Measurements from ENCODE around the gene ADAD1.
"Not testable (repeated sequence)": the region's sequence is repeated elsewhere in the genome, so short reads cannot be mapped to it uniquely, and the experiment has no call there.

Gene ADAD1

DNA sequence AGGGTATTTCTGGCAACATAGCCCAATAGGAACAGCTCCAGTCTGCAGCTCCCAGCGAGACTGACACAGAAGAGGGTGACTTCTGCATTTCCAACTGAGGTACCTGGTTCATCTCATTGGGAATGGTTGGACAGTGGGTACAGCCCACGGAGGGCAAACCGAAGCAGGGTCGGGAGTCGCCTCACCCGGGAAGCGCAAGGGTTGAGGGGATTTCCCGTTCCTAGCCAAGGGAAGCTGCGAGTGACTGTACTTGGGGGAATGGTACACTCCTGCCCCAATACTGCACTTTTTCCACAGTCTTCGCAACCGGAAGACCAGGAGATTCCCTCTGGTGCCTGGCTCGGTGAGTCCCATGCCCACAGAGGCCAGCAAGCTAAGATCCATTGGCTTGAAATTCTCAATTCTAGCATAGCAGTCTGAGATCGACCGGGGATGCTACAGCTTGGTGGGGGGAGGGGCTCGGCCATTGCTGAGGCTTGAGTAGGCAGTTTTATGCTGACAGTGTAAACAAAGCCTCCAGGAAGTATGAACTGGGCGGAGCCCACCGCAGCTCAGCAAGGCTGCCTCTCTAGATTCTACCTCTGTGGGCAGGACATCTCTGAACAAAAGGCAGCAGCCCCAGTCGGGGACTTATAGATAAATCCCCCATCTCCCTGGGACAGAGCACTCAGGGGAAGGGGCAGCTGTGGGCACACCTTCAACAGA, 14.0 kb upstream of the ADAD1 start:
- FAIRE-seq (no peak), DNase-seq (ENCODE audit: insufficient read length, low spot score) (no peak)
- no peak for TF ChIP-seq SPI1 (IDR thresholded peaks at IDR 0.05; ENCODE audit: low read depth, low read length)

DNA sequence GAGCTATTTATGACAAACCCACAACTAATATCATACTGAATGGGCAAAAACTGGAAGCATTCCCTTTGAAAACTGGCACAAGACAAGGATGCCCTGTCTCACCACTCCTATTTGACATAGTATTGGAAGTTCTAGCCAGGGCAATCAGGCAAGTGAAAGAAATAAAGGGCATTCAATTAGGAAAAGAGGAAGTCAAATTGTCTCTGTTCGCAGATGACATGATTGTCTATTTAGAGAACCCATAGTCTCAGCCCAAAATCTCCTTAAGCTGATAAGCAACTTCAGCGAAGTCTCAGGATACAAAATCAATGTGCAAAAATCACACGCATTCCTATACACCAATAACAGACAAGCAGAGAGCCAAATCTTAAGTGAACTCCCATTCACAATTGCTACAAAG, 10.0 kb upstream of the ADAD1 start:
- FAIRE-seq: not testable (repeated sequence)

DNA sequence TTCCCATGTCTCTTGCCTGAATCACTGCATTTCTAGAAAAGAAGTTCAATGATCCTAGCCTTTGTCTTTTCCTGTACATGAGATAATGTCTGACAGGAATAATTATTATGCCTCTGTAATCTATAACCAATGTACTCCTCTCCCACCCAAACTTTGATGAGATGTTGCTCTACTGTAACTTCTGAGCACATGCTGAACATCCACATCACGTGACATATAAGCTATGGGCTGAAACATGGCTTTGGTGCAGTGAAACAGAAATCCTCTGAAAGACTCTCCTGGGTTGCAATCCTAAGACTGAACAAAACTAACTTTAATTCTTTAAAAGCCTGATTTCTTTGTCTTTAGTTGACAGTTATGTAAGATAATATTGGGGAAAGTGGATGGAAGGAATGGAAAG, 1.5 kb upstream of the ADAD1 start:
- DNase-seq (ENCODE audit: insufficient read length, low spot score) (no peak), FAIRE-seq (no peak)
- TF ChIP-seq SPI1 (IDR thresholded peaks at IDR 0.05; ENCODE audit: low read depth, low read length) (no peak), TAF1 (IDR thresholded peaks at IDR 0.05; ENCODE audit: low read depth, low read length) (no peak), POU2F2 (IDR thresholded peaks at IDR 0.05; ENCODE audit: low read depth, low read length) (no peak), POLR2AphosphoS5 (IDR thresholded peaks at IDR 0.05; ENCODE audit: low read depth, low read length) (no peak), PAX5 (IDR thresholded peaks at IDR 0.05; ENCODE audit: insufficient read depth, low read length, severe bottlenecking) (no peak), POLR2A (IDR thresholded peaks at IDR 0.05; ENCODE audit: low read depth, low read length) (no peak)

More for the DNA sequence above, 10.0 kb upstream of the ADAD1 start:
- DNase-seq (ENCODE audit: insufficient read length, low spot score): not testable (repeated sequence)
- 0 out of 2 replicates have a peak, but pooled peaks have one; percentile 25 for TF ChIP-seq SPI1 (IDR thresholded peaks at IDR 0.05; ENCODE audit: low read depth, low read length)

DNA sequence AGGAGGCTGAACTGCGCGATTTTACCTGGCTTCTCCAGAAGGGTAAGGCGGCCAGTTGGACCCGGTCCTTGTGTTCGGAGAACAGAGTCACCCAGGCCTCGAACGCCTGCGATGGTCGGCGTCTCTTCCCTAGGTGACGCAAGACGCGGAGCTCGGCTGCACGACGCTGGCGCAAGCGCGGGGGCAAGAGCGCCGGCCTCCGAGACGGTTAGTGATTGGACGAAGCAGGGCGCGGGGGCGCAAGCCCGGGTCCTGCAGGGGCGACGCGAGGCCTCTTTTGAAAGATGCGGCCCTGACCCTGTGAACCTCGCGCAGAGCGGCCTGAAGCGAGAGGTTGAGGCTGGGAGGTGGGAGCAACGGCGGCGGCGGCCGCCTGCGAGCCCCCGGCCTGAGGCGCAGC, 428 bp downstream of the ADAD1 start:
- no peak for TF ChIP-seq PAX5 (IDR thresholded peaks at IDR 0.05; ENCODE audit: insufficient read depth, low read length, severe bottlenecking)
- TF ChIP-seq POLR2A (IDR thresholded peaks at IDR 0.05; ENCODE audit: low read depth, low read length): no peak
- no peak for TF ChIP-seq TAF1 (IDR thresholded peaks at IDR 0.05; ENCODE audit: low read depth, low read length)
- TF ChIP-seq POLR2AphosphoS5 (IDR thresholded peaks at IDR 0.05; ENCODE audit: low read depth, low read length): no peak
- no peak for TF ChIP-seq POU2F2 (IDR thresholded peaks at IDR 0.05; ENCODE audit: low read depth, low read length)

DNA sequence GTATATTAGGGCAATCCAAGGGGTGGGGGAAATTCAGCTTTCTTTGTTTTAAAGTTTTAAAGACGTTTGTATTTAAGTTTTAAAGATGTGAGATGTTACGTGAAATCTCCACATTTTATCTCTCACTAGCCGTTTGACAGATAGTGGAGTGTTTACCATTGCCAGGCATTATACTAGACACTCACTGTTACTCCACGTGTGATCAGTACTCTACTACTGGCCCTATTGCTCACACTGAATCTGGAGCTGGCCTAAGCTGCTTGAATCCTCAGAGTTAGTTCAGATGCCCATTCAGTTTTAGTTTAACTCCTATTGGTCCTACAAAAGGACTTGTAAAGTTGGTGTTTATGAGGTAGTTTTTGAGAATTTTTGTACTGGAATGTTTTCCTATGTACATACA, 4.5 kb downstream of the ADAD1 start:
- FAIRE-seq (no peak), DNase-seq (ENCODE audit: insufficient read length, low spot score) (no peak)
- TF ChIP-seq POLR2A (IDR thresholded peaks at IDR 0.05; ENCODE audit: low read depth, low read length): no peak
- no peak for TF ChIP-seq POLR2AphosphoS5 (IDR thresholded peaks at IDR 0.05; ENCODE audit: low read depth, low read length)
- TF ChIP-seq PAX5 (IDR thresholded peaks at IDR 0.05; ENCODE audit: insufficient read depth, low read length, severe bottlenecking): no peak
- no peak for TF ChIP-seq TAF1 (IDR thresholded peaks at IDR 0.05; ENCODE audit: low read depth, low read length)
- no peak for TF ChIP-seq SPI1 (IDR thresholded peaks at IDR 0.05; ENCODE audit: low read depth, low read length)
- TF ChIP-seq POU2F2 (IDR thresholded peaks at IDR 0.05; ENCODE audit: low read depth, low read length): no peak

More for the DNA sequence above, 428 bp downstream of the ADAD1 start:
- DNase-seq (ENCODE audit: insufficient read length, low spot score): no peak
- no peak for FAIRE-seq

DNA sequence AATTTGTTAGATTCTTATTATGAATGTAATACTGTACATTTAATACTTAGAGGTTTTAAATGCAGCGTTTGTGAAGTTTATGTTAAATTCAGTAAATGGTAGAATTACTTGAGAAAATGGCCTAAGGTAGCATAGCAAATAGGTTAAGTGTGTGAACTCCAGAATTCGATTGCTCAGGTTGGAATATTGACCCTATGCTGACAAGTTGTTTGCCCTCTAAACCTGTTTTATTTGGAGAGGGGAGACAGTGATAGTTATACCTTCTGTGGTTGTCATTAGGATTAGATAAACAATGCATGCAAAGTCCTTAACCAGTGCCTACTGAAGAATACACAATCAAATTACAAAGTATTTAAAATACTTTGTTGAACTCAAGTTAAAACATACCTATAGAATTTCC, 5.4 kb downstream of the ADAD1 start:
- TF ChIP-seq TAF1 (IDR thresholded peaks at IDR 0.05; ENCODE audit: low read depth, low read length): no peak
- no peak for TF ChIP-seq POLR2A (IDR thresholded peaks at IDR 0.05; ENCODE audit: low read depth, low read length)
- TF ChIP-seq SPI1 (IDR thresholded peaks at IDR 0.05; ENCODE audit: low read depth, low read length): no peak
- TF ChIP-seq PAX5 (IDR thresholded peaks at IDR 0.05; ENCODE audit: insufficient read depth, low read length, severe bottlenecking): no peak
- TF ChIP-seq POU2F2 (IDR thresholded peaks at IDR 0.05; ENCODE audit: low read depth, low read length): no peak
- no peak for TF ChIP-seq POLR2AphosphoS5 (IDR thresholded peaks at IDR 0.05; ENCODE audit: low read depth, low read length)
- FAIRE-seq (no peak), DNase-seq (ENCODE audit: insufficient read length, low spot score) (no peak)

DNA sequence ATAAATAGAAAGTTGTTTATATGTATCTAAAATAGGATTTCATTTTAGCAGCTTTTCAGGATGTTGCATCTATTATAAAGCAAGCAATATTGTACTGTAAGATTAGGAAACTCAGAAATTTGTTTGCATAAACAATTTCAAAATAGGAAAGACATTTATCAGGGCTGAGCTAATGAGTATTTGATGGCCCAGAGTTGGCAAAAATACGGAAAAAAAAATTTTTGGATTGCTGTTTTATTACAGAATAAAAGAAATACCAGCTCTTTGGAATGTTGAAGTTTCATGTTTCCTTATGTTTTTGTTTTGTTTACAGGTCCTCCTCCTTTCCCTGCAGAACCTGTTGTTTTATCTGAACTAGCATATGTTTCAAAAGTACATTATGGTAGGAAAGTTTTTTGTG, 14.5 kb downstream of the ADAD1 start:
- FAIRE-seq: no peak
- no peak for TF ChIP-seq POU2F2 (IDR thresholded peaks at IDR 0.05; ENCODE audit: low read depth, low read length)
- TF ChIP-seq POLR2A (IDR thresholded peaks at IDR 0.05; ENCODE audit: low read depth, low read length): no peak
- no peak for TF ChIP-seq TAF1 (IDR thresholded peaks at IDR 0.05; ENCODE audit: low read depth, low read length)
- TF ChIP-seq SPI1 (IDR thresholded peaks at IDR 0.05; ENCODE audit: low read depth, low read length): no peak
- no peak for TF ChIP-seq POLR2AphosphoS5 (IDR thresholded peaks at IDR 0.05; ENCODE audit: low read depth, low read length)
- TF ChIP-seq PAX5 (IDR thresholded peaks at IDR 0.05; ENCODE audit: insufficient read depth, low read length, severe bottlenecking): no peak
- no peak for DNase-seq (ENCODE audit: insufficient read length, low spot score)

DNA sequence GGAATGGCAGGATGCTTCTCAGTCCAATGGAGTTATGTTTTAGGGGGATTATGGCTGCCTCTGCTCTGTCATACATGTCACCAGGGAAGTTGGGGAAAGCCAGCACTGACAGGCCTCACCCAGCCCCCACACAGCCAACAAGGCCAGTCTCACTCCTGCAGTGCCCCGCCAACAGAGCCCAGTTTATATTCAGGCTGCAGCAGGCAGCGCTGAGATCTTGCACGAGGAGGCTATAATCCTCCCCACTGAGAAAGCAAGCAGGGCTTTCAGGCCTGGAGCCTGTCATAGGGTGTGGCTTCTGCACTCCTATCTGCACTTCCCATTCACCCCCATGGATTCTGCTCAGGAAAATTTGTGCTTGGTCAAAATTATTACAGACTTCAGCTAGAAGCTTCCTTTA, 25.1 kb downstream of the ADAD1 start:
- TF ChIP-seq POLR2AphosphoS5 (IDR thresholded peaks at IDR 0.05; ENCODE audit: low read depth, low read length) (no peak), POU2F2 (IDR thresholded peaks at IDR 0.05; ENCODE audit: low read depth, low read length) (no peak), TAF1 (IDR thresholded peaks at IDR 0.05; ENCODE audit: low read depth, low read length) (no peak), SPI1 (IDR thresholded peaks at IDR 0.05; ENCODE audit: low read depth, low read length) (no peak), PAX5 (IDR thresholded peaks at IDR 0.05; ENCODE audit: insufficient read depth, low read length, severe bottlenecking) (no peak), POLR2A (IDR thresholded peaks at IDR 0.05; ENCODE audit: low read depth, low read length) (no peak)
- FAIRE-seq: no peak

DNA sequence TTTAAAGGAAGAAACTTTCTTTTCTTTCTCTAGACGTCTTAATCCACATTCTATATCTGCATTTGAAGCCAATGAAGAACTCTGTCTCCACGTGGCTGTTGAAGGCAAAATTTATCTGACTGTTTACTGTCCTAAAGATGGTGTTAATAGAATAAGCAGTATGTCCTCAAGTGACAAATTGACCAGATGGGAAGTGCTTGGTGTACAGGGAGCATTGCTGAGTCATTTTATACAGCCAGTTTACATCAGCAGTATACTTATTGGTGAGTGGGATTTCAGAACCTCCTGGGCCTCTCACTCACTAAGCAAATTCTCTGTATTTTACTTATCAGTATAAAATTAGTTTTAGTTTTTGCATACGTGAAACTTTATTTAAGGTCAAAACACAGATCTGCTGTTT, 33.7 kb downstream of the ADAD1 start:
- FAIRE-seq (no peak), DNase-seq (ENCODE audit: insufficient read length, low spot score) (no peak)
- TF ChIP-seq PAX5 (IDR thresholded peaks at IDR 0.05; ENCODE audit: insufficient read depth, low read length, severe bottlenecking): no peak
- TF ChIP-seq SPI1 (IDR thresholded peaks at IDR 0.05; ENCODE audit: low read depth, low read length): peak; percentile 17; the same call in 1 of the 2 replicates

More for the DNA sequence above, 25.1 kb downstream of the ADAD1 start:
- DNase-seq (ENCODE audit: insufficient read length, low spot score): no peak

DNA sequence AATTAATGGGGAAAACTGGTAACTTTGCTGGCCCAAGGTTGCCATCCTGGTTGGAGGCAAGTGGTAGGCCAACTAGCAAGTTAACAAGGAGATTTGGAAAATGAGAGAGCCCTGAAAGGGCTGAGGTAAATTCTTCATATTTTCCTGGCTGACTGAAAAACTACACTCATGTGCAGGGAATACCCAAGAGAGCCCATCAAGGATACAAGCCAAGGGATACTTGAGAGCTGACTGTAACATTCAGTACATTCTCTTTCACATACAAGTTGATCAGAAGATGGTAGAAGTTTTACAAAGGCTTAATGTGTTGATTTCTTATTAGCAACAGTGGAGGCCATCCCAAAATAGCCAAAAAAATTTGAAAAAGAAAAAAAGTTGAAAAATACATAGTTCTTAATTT, 44.4 kb downstream of the ADAD1 start:
- TF ChIP-seq TAF1 (IDR thresholded peaks at IDR 0.05; ENCODE audit: low read depth, low read length) (no peak), POU2F2 (IDR thresholded peaks at IDR 0.05; ENCODE audit: low read depth, low read length) (no peak), SPI1 (IDR thresholded peaks at IDR 0.05; ENCODE audit: low read depth, low read length) (no peak), POLR2A (IDR thresholded peaks at IDR 0.05; ENCODE audit: low read depth, low read length) (no peak), PAX5 (IDR thresholded peaks at IDR 0.05; ENCODE audit: insufficient read depth, low read length, severe bottlenecking) (no peak), POLR2AphosphoS5 (IDR thresholded peaks at IDR 0.05; ENCODE audit: low read depth, low read length) (no peak)
- no peak for FAIRE-seq
- no peak for DNase-seq (ENCODE audit: insufficient read length, low spot score)
